Stimulated activated CD4-positive, alpha-beta T cell treated with anti-CD3 and anti-CD28 coated beads, Interleukin-4, amount 100 ng/mL, for 24 hours (primary cell): ENCODE results near the gene LEMD1.
"Not testable (repeated sequence)": the region's sequence is repeated elsewhere in the genome, so short reads cannot be mapped to it uniquely, and the experiment has no call there.

ENCODE experiments used
- DNase-seq: peaks from one replicate; pipeline ENCODE4 v3.0.0-alpha.2; 2020

The LEMD1 gene

GRCh38 chr1:205424901-205425600, 3.2 kb upstream of the LEMD1 start:
- no peak for DNase-seq

GRCh38 chr1:205423814-205424399, 2.1 kb upstream of the LEMD1 start:
- no peak for DNase-seq

- no peak for DNase-seq
Observed at GRCh38 chr1:205422993-205423642, 1.3 kb upstream of the LEMD1 start.

DNA sequence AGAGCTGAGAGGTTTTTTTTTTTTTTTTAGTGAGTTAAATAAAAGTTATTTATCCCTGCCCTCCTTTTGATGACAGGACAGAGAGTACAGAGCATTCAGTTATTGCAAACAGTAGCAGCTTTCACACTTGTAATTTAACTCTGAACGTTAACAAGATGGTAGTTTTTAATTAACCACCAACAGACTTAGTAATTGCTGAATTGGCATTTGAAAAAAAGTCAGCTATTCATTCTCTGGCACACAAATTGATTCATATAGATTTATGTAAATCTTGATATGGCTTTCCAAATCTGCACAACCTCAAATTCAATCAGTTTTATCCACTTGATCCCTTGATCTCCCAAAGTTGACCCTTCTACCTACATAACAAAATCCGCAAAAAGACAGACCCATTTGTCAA, 918 bp downstream of the LEMD1 start:
- DNase-seq: no peak

GRCh38 chr1:205417870-205418635, 3.8 kb downstream of the LEMD1 start:
- DNase-seq: no peak

DNA sequence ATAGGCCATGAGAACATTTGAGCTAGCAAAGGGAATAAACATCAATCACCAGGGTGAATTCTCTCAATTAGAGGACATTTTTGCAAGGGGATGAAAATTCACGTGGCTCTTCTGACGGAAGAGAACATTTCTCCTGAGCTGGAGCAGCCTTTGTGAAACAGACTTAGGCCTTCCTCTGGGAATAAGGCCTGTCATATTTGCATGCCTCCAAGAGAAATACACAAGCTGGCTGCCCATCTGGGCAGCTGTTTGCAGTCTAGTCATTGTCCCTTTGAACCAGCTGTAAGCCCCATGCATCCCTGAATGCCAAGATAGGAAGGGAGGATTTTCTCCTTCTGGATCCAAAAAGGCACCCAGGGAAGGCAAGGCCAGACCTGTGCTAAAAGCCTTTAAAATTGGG, 5.5 kb downstream of the LEMD1 start:
- no peak for DNase-seq

GRCh38 chr1:205410581-205411298, 11.1 kb downstream of the LEMD1 start:
- DNase-seq: no peak

GRCh38 chr1:205407970-205408369, 13.9 kb downstream of the LEMD1 start:
- no peak for DNase-seq

- not testable (repeated sequence) for DNase-seq
Observed at GRCh38 chr1:205406252-205406651, 15.6 kb downstream of the LEMD1 start.

- DNase-seq: not testable (repeated sequence)
Observed at GRCh38 chr1:205404484-205404883, 17.4 kb downstream of the LEMD1 start.

DNA sequence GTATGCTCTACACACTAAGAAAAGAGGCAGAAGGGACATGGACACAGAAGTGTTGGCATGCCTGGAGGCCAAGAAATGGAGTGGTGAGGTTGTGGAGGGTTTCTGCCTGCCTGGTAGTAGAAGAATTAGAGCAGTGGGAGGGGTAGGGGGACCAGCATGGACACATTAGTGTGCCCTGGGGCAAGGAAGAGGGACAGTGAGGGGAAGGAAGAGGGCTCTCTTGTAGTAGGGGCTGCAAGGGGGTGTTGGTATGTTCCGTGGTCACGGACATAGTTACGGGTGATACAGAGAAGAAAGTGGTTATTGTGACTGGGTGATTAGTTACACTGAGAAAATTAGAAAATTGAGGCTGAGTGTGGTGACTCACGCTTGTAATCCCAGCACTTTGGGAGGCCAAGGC, 23.3 kb downstream of the LEMD1 start:
- DNase-seq: no peak

- DNase-seq: peak; percentile 10
Observed at GRCh38 chr1:205396967-205397616, 24.8 kb downstream of the LEMD1 start.

GRCh38 chr1:205395616-205396015, 26.2 kb downstream of the LEMD1 start:
- DNase-seq: no peak

GRCh38 chr1:205392650-205393049, 29.2 kb downstream of the LEMD1 start:
- DNase-seq: no peak

GRCh38 chr1:205391386-205391785, 30.5 kb downstream of the LEMD1 start:
- DNase-seq: no peak

DNA sequence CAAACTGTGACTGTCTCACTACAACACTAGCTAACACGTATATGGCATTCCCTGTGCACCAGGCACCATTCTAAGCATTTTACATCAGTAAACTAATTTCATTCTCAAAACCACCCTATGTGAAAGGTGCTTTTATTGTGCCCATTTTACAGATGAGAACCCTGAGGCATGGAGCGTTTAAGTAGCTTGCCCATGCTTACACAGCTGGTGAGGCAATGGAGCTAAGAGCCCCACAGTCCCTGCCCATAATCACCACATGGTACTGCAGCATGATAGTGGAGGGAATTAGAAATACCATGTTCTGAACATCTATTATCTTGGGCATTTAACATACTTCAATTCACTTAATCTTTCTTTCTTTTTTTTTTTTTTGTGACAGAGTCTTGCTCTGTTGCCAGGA, 34.0 kb downstream of the LEMD1 start:
- DNase-seq: no peak

DNA sequence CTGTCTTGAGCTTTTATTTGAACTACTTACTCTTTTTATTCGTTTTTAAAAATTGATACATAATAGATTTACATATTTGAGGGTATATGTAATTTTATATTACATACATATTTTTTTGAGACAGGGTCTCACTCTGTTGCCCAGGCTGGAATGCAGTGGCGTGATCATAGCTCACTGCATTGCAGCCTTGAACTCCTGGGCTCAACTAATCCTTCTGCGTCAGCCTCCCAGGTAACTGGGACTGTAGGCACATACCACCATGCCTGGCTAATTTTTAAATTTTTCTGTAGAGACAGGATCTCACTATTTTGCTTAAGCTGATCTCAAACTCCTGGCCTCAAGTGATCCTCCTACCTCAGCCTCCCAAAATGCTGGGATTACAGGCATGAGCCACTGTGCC, 38.9 kb downstream of the LEMD1 start:
- not testable (repeated sequence) for DNase-seq

DNA sequence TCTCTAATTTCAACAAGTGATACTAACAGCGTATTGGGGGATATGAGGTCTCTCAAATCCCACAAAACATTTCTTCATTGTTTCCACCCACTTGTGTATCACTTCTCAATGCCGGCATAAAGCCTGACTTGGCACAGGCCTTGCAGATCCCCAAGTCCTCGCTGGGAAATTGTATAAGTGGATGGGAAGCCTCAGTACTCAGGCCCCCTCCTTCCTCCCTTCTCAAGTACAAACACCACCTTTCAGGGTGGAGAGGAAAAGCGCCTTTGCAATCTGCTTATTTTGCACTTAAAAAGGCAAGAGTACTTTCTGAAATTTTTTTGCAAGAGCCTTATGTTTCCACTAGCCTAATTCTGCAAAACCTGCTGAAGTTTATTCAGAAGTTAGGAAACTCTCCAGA, 39.3 kb downstream of the LEMD1 start:
- DNase-seq: no peak

DNA sequence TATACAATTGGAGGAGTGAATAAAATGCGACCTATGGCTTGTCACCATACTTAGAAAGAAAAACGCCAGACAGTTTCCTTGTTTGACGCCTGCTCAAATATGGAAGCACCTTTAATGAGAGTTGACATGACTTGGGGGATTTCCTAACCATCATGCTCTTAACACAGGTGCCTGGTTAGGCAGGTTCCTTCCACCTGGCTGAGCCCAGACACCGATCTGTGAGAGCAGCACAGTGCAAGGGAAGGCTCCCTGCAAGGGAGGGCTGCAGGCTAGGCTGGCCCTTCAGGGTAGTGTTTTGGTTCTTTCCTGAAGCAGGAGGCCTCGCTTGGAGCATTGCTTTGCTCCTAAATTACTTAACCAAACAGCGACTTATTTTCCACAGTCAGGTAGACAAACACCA, 40.6 kb downstream of the LEMD1 start:
- DNase-seq: no peak

DNA sequence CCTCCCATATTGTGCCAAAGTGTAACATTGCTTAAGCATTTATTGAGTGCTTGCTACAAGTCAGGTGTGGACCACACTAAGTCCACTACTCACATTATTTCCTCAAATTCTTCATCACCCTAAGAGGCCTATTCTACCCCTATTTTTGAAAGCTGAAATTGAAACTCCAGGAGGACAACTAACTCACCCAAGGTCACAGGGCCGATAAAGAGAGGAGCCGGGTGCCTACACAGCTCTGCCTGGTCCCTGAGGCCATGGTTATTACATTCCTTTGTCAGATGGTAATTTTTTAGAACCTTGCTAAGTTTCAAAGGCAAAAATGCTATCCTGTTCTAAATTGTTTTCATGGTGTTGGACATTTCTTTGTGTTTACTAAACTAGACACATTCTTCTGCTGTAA, 41.0 kb downstream of the LEMD1 start:
- DNase-seq: no peak

DNA sequence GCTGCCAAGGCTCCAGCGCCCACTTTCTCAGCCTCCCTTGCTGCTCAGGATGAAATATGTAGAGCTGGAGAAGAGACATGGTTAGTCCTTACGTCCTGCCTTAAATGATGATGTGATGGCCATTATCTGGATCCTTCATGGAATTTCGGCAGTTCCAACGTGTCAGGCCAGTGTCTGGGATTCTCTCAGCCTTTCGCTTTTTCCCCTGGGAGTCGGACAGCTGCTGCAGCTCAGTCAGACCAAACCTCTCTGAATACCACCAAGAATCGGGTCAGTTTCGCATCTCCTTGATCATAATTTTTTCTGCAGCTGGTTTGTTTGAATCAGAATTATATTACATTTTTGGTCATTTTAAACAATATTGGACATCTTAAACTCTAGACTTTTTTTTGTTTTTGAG, 42.8 kb downstream of the LEMD1 start:
- no peak for DNase-seq

GRCh38 chr1:205377355-205377754, 44.5 kb downstream of the LEMD1 start:
- no peak for DNase-seq
